HG03108 (cell line): ENCODE data around the gene OSBPL8.

ENCODE experiments used
- ATAC-seq: cut with Tn5 transposase; IDR thresholded peaks from one replicate; pipeline ENCODE4 v1.9.1; 2021; ENCODE audit warnings: moderate library complexity; ENCODE audit not compliant: unreplicated experiment

The OSBPL8 gene

DNA sequence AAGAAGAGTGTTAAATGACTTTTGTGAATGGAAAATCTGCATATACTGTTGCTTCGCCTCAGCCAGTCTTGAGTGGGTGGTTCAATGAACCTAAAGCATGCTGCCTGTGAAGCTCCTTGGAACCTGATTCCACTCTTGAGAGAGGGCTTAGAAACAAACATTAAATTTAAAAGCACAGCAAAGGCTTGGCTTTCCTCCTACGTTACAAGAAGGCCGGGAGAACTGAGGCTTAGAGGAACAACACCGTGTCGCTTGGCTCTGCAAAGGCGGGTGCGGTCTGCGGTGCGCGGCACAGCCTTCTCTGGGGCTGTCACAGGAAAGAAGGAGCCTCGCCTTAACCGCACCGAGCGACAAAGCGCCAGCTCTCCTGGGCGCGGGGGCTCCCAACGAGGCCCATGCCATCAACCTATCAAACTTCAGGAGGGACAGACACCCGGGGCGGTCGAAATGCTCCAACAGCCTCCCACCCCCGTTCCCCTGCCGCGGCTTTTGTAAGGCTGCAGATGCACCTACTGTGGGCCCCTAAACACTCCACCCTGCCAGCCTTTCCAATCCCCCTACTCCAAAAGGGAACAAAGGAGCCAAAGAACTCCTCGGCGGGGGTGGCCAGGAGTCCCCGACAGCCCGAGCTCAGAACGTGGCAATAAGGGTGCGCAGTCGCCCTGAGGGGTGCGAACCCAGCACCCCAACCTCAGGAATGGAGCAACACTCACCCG is 729 bp downstream of the OSBPL8 start:
- peak; percentile 48 for ATAC-seq

DNA sequence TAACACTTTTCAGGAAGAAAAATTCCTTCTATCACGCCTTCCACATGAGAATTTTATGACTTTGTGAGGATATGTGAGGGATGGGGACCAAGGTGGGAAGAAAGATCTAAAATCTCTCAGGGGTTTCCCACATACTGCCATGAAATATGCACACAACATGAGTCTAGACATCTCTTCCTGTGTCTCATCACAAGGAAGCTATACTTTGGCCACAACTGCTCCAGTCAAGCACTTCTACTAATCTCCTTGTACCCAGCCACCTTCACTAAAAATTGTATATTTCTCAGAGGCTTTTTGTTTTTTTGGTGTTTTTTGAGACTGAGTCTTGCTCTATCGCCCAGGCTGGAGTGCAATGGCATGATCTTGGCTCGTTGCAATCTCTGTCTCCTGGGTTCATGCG is 3.2 kb downstream of the OSBPL8 start:
- ATAC-seq = no peak

DNA sequence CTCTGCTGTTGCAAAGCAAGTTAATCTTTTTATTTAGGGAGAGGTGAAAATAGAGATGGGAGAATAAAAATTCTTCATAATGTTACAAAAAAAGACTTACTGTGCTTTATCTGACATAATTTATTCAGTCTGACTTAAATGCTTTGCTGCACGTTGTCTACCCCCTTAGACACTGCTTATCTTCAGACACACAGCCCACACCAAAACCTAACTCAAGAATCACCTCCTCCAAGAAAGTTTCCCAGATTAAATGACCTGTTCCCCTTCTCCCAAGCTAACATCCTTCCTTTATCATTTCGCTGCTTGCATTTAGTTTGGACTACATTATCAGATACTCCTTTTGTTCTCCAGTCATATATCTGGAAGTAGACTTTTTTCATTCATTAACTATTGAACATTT is 3.8 kb downstream of the OSBPL8 start:
- ATAC-seq = no peak

DNA sequence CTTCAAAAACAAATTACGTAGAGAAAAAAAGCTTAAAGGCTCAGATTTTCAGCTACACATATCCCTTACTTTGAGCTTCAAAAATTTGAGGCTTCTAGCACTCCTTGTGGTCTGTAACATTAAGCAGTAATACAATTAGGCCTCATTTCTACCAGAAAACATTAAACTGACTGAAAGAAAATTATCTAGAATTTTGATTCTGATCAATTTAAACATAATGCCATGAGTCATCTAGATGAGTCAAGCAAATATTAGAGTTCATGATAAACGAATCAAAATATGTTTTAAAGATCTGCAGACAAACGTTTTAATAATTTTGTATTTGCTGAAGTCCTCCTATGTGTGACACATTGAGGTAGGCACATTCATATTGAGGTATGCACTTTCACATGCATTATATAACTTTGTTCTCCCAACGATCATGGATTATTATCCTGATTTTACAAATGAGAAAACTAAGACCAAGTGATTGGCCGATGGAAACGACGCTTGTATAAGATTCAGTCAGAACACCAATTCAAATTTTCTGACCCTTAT is 4.3 kb downstream of the OSBPL8 start:
- no peak for ATAC-seq

DNA sequence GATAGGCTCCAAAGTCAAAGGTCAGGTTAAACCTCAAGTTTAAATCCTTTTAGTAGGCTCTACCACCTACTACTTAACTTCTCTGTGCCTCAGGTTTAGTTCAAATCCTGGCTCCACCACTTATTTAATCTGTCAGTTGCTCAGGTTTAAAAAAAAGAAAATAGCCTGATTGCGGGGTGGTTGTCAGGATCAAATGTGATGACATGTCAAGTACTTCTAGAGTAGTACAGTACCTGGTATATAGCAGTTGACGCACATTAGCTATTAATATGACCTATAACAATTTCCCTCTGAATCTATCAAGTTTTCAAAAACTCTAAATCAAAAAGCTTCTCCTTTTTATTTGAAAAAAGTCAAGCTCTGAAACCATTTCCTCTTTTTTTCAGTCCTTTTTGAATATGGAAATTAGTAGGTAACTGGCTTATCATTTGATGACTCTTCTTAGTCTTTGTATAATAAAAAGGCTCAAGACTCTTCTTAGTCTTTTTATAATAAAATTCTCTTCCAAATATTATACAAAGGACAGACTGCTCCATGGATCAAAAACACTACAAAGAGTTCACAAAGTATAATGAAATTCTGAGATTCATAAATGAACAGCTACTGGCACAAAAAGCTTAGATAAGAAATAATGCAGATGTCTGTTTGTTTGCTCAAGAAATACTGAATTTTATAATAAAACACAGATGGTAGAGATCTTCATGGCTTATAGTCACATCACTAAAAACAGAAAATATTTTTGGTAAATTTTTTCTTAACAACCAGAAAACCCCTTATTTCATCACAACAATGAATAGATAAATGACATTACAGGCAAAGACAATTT is 5.0 kb downstream of the OSBPL8 start:
- no peak for ATAC-seq

DNA sequence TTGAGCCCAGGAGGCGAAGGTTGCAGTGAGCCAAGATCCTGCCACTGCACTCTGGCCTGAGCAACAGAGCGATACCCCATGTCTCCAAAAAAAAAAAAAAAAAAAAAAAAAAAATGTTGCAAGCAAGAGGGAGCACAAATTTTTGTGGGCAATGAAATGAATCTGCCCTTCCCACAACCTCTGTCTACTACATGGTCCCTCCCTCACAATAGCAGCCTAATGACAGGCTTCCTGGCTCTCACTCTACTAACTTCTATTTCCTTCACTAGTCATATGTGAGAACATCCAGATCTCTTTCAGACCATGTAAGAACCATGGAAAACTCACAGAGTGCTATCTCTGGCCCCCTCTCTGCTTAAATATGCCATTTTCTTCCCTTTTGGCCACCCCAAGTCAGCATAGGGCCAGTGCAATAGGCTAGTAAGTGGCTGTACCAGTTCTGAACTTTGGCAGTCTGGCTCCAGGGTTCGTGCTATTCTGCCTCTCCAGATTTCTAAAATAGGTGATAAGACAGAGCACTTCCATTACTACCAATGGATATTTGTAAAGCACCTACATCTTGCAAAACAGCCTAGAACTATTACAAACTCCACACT is 7.1 kb downstream of the OSBPL8 start:
- no peak for ATAC-seq

DNA sequence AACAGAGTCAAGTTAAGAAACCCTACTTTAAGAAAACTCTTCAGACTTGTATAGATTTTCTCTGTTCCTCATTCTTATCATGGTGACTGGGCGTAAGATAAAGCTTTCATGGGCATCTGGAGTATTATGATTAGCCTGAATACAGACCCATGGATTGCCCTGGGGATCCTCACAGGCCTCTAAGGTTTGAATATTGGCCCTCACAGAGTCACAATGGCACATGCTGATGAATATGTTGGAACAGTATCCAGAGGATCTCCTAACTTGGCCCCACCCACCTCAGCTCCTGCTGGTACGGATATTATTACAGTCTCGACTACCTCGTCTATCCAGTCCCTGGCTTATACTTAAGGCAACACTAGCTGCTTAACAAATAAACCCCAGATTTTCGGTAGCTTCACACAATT is 8.1 kb downstream of the OSBPL8 start:
- ATAC-seq = no peak

DNA sequence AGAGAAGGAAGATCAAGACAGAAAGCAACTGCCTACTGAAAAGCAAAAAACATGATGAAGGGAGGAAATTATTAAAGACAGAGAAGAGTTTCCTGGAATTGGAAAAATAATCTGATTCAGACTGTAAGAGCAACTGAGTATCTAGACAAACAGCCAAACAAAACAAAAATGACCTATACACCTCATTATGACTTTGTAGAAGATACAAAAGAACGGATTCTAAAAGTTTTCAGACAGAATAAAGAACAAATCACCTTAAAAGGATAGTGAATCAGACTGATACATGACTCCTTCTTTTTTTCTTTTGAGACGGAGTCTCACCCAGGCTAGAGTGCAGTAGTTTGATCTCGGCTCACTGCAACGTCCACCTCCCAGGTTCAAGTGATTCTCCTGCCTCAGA is 10.4 kb downstream of the OSBPL8 start:
- ATAC-seq = no peak

DNA sequence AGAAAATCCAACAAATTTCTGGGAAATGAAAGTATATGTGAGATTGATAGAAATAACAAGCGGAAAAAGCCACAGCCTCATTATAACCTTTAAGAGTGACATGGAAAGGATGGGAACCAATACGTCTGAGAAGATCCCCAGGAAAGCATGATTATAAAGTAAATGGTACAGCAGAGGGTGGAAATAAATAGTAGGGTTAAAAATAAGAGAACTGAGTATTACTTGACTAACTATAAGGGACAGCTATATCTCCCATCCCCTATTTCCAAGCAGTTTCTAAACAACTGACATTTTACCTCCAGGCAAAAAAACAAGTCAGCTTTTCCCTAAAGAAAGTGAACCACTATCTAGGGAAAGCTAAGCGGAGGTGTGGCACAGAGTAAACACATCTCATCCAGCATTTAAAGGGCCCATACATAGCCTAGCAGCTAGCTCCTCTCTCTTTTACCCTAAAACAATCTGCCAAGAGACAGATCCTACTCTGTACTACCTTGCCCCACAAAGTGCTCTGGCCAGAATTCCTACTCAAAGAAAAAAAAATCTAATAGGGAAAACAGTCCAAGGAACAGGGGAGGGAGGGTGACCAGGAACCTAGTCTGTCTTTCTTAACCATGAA is 11.2 kb downstream of the OSBPL8 start:
- ATAC-seq = no peak

DNA sequence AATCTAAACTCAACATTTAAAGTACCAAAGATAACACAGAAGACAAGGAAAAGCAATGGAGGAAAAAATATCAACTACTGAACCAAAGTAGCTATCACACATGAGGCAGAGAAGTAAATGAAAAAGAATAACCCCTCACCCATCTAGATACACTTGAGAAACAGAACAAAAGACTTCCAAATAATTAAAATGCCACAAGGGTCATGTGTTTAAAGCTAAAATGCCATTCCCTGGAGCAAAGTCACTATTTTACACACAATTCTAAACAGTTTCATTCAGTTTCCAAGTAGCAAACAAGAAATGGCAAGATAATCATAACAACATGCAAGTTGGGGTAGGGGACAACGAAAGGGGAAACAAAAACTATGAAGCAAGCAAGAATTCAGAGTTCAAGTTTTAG is 12.0 kb downstream of the OSBPL8 start:
- no peak for ATAC-seq

DNA sequence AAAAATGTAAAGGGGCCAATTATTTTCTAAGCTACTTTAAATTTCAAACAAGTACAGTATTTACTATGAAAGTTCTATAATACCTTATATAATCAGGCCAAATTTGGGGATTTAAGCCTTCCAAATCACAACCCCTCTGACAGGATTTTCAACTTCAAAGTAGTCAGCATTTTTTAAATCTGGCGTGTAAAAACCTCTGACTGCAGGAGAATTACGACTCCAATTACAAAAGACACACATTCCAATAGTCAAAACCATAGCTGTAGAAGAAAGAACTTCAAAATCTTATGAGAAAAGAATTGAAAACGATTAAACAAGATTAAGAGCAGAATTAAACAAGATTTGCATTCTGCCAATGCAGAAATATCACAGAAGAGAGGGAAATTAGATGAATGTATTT is 12.7 kb downstream of the OSBPL8 start:
- no peak for ATAC-seq

DNA sequence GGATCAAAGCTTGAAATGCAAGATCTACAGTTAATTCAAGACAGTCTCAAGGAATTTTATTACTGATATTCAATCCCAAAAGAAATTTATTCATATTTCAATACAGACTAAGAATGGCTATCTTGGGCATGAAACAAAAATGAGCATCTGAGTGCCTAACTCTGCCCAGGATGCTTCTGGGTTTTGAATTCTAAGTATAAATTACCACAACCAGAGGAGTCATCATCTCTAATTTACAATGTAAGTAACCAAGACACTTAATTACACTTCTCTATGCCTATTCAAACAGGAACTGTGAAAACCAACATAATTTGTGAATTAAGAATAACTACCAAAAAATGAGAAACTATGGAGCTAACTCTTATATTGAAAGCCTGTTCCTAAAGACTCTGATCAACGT is 14.1 kb downstream of the OSBPL8 start:
- ATAC-seq = no peak

DNA sequence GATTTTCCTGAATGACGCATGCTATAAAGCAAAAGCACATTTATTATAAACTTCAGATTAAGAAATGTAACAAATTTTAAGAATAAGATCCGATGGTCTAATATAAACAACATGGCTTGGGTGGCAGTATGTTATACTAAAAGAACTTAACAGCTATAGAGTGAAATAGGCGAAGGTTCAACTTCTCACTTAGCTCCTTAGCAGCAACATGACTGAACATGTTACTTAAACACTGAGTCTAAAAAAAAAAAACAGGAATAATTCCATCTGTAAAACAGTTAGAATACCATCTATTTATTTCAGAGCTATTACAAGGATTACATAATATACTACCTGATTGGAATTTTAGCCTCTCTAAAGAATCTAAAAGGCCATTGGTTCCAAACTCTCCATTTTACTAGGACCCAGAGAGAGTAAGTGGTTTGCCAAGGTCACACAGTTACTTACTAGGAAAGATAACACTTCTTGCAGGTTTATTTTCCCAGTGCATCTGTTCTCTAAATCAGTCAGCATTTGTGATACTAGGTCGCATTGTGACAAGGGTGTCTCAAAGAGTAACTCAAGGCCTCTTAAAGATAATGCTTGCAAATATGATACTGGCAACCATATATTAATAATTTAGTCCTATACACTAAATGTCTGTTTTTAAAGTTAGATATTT is 14.8 kb downstream of the OSBPL8 start:
- no peak for ATAC-seq

DNA sequence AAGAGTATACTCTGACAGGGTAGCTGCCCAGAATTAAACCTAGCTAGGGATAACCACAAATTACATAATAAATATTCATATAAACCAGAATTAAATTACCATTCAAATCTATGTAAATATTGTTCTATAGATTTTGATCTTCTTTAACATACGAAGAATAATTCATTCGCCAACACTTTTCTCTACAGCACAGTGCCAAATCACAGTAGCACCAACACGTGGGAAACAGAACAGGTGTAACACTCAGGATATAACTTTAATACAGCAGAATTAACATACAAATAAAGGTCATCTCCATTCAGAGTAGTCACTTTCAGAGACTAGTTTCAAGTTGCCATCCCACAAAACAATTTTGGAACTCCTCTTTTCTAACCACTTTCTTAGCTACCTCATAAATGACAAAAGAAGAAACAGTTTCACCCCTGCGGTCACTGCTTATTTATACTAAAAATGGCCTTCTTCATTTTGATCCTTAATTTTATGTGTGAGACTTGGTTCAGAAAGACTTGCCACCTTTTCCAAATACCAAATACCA is 15.7 kb downstream of the OSBPL8 start:
- ATAC-seq = no peak

DNA sequence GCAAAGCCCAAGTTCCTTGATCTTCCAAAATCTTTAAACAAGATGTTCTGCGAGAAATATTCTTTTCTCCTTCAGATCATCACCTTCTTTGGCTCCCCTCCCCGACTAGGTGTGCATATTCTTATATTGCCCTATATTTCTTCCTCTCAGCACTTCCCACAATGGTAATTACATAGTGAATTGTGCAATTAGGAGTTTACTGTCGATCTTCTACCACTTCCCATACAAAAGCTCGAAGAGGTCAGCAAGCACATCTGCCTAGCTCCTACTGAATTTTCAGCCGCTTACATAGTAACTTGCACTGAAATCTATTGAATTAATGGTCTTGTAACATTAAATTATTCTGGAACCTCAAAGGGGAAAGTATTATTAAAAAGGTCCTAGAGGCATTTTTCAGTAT is 16.7 kb downstream of the OSBPL8 start:
- ATAC-seq = no peak

DNA sequence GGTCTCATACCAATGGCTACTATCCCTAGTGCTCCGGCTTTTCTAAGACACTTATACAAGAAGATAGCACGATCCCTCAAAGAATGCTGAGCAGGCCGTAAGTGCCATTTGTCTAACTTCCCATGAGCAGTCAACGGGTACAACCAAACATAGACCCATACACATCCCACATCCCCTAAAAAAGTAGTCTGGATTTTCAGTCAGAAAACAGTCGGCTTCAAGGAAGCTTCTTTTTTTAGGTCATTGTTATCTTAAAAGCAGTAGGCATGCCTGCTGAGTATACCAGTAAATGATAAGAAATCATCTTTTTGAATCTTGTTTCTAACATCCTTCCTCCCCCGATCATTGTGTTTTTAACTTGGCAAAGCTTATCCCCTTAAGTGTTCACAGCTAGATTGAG is 19.8 kb downstream of the OSBPL8 start:
- ATAC-seq = no peak

DNA sequence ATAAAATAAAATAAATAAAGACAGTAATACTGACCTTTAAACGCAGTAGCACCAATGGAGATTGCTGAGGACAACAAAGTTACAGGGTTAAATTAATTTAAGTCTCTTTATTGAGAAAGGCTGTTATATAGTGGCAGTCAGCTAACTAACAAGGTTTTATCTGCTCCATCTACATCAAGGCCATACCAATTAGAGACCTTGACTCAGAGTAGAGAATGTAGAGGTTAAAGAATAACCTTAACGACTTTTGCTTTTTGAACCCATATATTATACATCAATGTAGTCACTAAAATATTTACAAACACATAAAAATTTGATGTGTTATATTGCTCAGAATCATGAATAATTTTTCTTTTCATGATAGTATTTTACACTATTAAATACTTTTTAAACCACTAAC is 21.6 kb downstream of the OSBPL8 start:
- ATAC-seq = no peak

DNA sequence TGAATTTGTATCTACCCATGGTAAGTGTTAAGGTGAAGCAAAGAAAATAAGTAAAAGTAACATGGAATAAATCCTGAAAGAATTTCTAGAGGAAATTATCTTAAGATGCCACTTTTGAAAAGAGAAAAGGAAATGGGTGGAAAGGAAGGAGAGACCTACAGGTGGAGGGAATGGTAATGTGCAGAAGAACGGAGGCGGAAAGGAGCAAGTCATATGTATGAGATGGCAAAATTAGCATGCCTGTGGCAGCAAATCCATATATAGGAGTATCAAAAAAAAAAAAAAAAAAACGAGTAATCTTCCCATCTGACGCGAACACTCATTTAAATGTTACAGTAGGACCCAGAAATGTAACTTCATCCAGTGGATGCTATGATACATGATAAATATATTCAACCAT is 23.0 kb downstream of the OSBPL8 start:
- ATAC-seq = no peak

DNA sequence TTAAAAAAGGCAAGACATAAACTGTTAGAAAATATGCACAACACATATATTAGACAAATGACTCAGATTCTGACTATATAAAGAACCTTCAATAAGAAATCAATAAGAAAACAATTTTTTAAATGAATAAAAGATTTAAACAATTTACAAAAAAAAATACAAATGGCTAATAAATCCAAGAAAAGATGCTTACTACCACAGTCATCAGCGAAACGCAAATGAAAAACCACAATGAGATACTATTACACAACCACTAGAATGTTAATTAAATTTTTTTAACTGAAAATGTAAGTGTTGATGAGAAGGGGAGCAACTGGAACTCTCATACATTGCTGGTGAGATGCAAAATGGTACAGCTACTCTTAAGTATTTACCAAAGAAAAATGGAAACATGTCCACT is 24.4 kb downstream of the OSBPL8 start:
- no peak for ATAC-seq

DNA sequence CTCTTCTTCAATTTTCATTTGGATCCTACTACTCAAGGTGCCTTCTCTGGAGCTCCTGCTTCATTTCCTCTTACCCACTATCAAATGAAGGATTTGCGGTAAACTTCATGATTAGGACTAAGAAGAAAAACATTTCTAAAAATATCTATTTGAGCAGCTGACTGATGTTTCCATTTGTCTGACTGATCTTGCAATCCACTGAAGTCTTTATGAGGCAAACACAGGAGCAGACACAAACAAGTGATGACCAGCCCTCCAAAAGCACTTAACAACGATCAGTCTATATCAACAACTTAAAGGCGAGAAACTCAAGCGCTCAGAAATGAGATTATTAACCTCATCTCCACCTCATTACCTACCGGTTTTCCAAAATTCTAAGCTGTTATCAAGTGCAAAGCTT is 26.2 kb downstream of the OSBPL8 start:
- no peak for ATAC-seq

DNA sequence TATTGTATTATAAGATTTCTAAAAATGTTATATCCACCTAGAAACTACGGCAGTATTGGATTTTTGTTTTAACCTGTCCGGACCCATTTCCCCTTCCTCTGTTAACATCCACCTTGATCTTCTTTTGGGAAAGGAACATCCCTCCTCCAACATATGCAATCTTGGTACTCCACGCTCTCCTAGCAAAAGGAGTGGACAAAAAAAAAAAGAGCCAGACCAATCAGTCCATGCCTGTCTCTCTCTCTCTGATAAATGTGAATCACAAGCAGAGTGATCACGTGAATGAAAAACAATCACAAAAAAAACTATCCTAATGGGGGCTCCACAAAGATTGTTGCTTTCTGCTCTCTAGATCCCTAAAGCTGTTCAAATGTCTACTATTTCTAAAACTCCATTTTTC is 27.1 kb downstream of the OSBPL8 start:
- no peak for ATAC-seq
